Ovary (tissue), 3 donors: ENCODE measurements around the gene ARHGEF12.

Source experiments
- CTCF ChIP-seq, 3 donors: fragments of 450-650 bp in 2 of 3; fragments of 200-600 bp in 1 of 3; IDR thresholded peaks; one replicate each; pipeline versions ENCODE4 v1.5.1 to v1.8.0; 2016 to 2022; ENCODE audit warnings: antibody characterized with exemption in 3 of 3, mild to moderate bottlenecking in 1 of 3
- EP300 ChIP-seq: sonication (generic); formaldehyde crosslinking; IDR thresholded peaks from one replicate; pipeline ENCODE4 v1.6.1; 2017; ENCODE audit warnings: antibody characterized with exemption
- POLR2A ChIP-seq: fragments of 450-650 bp; IDR thresholded peaks from one replicate; pipeline ENCODE4 v1.6.1; 2017; ENCODE audit warnings: antibody characterized with exemption, mild to moderate bottlenecking, moderate library complexity
- donor health status: DM: no; HTN: no; CAD: no.

- no peak for TF ChIP-seq CTCF (IDR thresholded peaks at IDR 0.05)
- no peak for TF ChIP-seq POLR2A
- TF ChIP-seq EP300, result no peak
Observed at GRCh38 chr11:120354068-120354467, 17.9 kb downstream of the ARHGEF12 start.
